Adrenal gland (tissue), 5 donors: ENCODE results near the gene ERCC5.

Source experiments
- POLR2A ChIP-seq, 2 donors: fragments of 450-650 bp; IDR thresholded peaks; one replicate each; pipeline ENCODE4 v1.6.1; 2017; ENCODE audit warnings: antibody characterized with exemption in 2 of 2, mild to moderate bottlenecking in 2 of 2, moderate library complexity in 1 of 2
- TF ChIP-seq, protein P1 (sequence below), 6 experiments: fragments of 450-650 bp in 4 of 6; fragments of 200-600 bp in 2 of 6; sonication (generic) in 1 of 6; IDR thresholded peaks; 1 replicate in 5 of 6; 2 replicates in 1 of 6; pipeline versions ENCODE4 v1.5.1 to v1.8.0; 2016 to 2021; ENCODE audit warnings: antibody characterized with exemption in 6 of 6, mild to moderate bottlenecking in 2 of 6, moderate library complexity in 1 of 6
- donor health status: DM: no; HTN: no; CAD: no.

DNA sequence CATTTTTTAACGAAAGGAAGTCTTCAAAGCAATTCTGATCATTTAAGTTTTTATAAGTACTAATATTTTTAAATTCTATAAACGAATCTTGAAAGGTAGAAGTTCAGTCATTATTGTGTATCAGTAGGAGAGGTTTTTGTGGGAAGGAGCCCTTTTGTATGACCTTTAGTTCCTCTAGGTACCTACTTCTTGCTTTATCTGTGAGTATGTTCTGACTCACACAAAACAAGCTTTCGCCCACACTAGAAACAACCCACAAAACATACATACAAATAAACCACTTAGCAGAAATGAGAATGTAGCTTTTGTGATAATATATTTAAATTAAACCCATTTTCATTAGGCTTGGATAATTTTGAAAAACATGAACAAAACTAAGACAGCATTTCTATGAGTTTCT, 27.8 kb downstream of the ERCC5 start:
- TF ChIP-seq, protein P1, sequence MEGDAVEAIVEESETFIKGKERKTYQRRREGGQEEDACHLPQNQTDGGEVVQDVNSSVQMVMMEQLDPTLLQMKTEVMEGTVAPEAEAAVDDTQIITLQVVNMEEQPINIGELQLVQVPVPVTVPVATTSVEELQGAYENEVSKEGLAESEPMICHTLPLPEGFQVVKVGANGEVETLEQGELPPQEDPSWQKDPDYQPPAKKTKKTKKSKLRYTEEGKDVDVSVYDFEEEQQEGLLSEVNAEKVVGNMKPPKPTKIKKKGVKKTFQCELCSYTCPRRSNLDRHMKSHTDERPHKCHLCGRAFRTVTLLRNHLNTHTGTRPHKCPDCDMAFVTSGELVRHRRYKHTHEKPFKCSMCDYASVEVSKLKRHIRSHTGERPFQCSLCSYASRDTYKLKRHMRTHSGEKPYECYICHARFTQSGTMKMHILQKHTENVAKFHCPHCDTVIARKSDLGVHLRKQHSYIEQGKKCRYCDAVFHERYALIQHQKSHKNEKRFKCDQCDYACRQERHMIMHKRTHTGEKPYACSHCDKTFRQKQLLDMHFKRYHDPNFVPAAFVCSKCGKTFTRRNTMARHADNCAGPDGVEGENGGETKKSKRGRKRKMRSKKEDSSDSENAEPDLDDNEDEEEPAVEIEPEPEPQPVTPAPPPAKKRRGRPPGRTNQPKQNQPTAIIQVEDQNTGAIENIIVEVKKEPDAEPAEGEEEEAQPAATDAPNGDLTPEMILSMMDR (IDR thresholded peaks at IDR 0.05): no peak
- no peak for TF ChIP-seq POLR2A (IDR thresholded peaks at IDR 0.05)
